Hippocampal formation (tissue), 2 donors: ENCODE measurements around the gene OPCML.
A peak's percentile ranks its signal among the peaks of the same experiment; 100 is the strongest.

Source experiments
- DNase-seq, 2 donors: peaks; one replicate each; lab custom pipeline; 2025; lab: John Stamatoyannopoulos, UW

OPCML gene

GRCh38 chr11:132555617-132556016 is 976.7 kb downstream of the OPCML start:
- no peak for DNase-seq

GRCh38 chr11:132551016-132551415 is 981.3 kb downstream of the OPCML start:
- no peak for DNase-seq

GRCh38 chr11:132549561-132549960 is 982.7 kb downstream of the OPCML start:
- DNase-seq = no peak

GRCh38 chr11:132549001-132549400 is 983.3 kb downstream of the OPCML start:
- DNase-seq = no peak

GRCh38 chr11:132544007-132544406 is 988.3 kb downstream of the OPCML start:
- DNase-seq = no peak

GRCh38 chr11:132541794-132542193 is 990.5 kb downstream of the OPCML start:
- DNase-seq = no peak

- no peak for DNase-seq
Observed at GRCh38 chr11:132540581-132540980, 991.7 kb downstream of the OPCML start.

- no peak for DNase-seq
Observed at GRCh38 chr11:132539590-132540368, 992.5 kb downstream of the OPCML start.

GRCh38 chr11:132538642-132539041 is 993.7 kb downstream of the OPCML start:
- no peak for DNase-seq

GRCh38 chr11:132535830-132536229 is 996.5 kb downstream of the OPCML start:
- DNase-seq = no peak

- DNase-seq = no peak
Observed at GRCh38 chr11:132531921-132532320, 1000.4 kb downstream of the OPCML start.

- no peak for DNase-seq
Observed at GRCh38 chr11:132528181-132528580, 1004.1 kb downstream of the OPCML start.

- no peak for DNase-seq
Observed at GRCh38 chr11:132523929-132524328, 1008.4 kb downstream of the OPCML start.

GRCh38 chr11:132520199-132520598 is 1012.1 kb downstream of the OPCML start:
- peak in 1 of 2 donors; percentile 25 for DNase-seq

- DNase-seq = no peak
Observed at GRCh38 chr11:132519241-132519815, 1013.0 kb downstream of the OPCML start.

- DNase-seq = no peak
Observed at GRCh38 chr11:132504501-132505041, 1027.7 kb downstream of the OPCML start.

GRCh38 chr11:132501356-132501755 is 1030.9 kb downstream of the OPCML start:
- DNase-seq = no peak

GRCh38 chr11:132499661-132500060 is 1032.6 kb downstream of the OPCML start:
- peak in 1 of 2 donors; percentile 9 for DNase-seq

GRCh38 chr11:132496341-132496740 is 1036.0 kb downstream of the OPCML start:
- no peak for DNase-seq

GRCh38 chr11:132493801-132494200 is 1038.5 kb downstream of the OPCML start:
- DNase-seq = no peak

- DNase-seq = no peak
Observed at GRCh38 chr11:132490978-132491377, 1041.3 kb downstream of the OPCML start.

- no peak for DNase-seq
Observed at GRCh38 chr11:132486060-132486459, 1046.2 kb downstream of the OPCML start.

- DNase-seq = no peak
Observed at GRCh38 chr11:132475026-132475425, 1057.3 kb downstream of the OPCML start.
